ENCODE data around the gene UBE2B. TPM values are rescaled to one million over a fixed set of nuclear protein-coding genes. Genes with fewer than 3 reads are reported as not detected.
A peak's percentile ranks its signal among the peaks of the same experiment; 100 is the strongest.

UBE2B gene
- total RNA-seq, 4 donors from 2014 or later = 22.2 to 124 (median 70.3) TPM

- no peaks in the 10 kb centered on the region for H3K9me3 ChIP-seq
- ATAC-seq (no peak), DNase-seq (no peak)
- no peak overlapping the region for H3K4me3 ChIP-seq
- intact Hi-C loops (cut with DNase I; ENCODE audit: low total_unique reads) = no loop called here
- H3K27ac ChIP-seq = no peak overlapping the region
- H3K36me3 ChIP-seq = peaks cover 0 to 23% of the 10 kb centered on the region in 2 donors
- no peak for TF ChIP-seq POLR2A (IDR thresholded peaks at IDR 0.05)
- H3K27me3 ChIP-seq = no peaks in the 10 kb centered on the region
- H3K4me1 ChIP-seq = peaks cover 17 to 18% of the 10 kb centered on the region in 2 donors
- in situ Hi-C loops (cut with MboI; ENCODE audit: low sequenced_read_pairs in 4 of 4) = loop anchor here in 3 of 4 donors (25.0 kb wide), 1 partner anchor 106 kb away; no protein-coding TSS in a partner anchor
Measured at GRCh38 chr5:134406390-134406789, 35.0 kb downstream of the UBE2B start.

- ATAC-seq = no peak
- no peaks in the 10 kb centered on the region for H3K27me3 ChIP-seq
- intact Hi-C loops (cut with DNase I; ENCODE audit: low total_unique reads) = no loop called here
- H3K9me3 ChIP-seq = no peaks in the 10 kb centered on the region
- H3K27ac ChIP-seq = peak overlapping the region in 1 of 4 donors; percentile 4
- peaks cover 0 to 12% of the 10 kb centered on the region in 2 donors for H3K36me3 ChIP-seq
- in situ Hi-C loops (cut with MboI; ENCODE audit: low sequenced_read_pairs in 4 of 4) = loop anchor here in 3 of 4 donors (25.0 kb wide), 1 partner anchor 103 kb away; no protein-coding TSS in a partner anchor
- no peak overlapping the region for H3K4me3 ChIP-seq
- H3K4me1 ChIP-seq = peaks cover 25 to 32% of the 10 kb centered on the region in 2 donors
- TF ChIP-seq, protein P1, sequence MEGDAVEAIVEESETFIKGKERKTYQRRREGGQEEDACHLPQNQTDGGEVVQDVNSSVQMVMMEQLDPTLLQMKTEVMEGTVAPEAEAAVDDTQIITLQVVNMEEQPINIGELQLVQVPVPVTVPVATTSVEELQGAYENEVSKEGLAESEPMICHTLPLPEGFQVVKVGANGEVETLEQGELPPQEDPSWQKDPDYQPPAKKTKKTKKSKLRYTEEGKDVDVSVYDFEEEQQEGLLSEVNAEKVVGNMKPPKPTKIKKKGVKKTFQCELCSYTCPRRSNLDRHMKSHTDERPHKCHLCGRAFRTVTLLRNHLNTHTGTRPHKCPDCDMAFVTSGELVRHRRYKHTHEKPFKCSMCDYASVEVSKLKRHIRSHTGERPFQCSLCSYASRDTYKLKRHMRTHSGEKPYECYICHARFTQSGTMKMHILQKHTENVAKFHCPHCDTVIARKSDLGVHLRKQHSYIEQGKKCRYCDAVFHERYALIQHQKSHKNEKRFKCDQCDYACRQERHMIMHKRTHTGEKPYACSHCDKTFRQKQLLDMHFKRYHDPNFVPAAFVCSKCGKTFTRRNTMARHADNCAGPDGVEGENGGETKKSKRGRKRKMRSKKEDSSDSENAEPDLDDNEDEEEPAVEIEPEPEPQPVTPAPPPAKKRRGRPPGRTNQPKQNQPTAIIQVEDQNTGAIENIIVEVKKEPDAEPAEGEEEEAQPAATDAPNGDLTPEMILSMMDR (IDR thresholded peaks at IDR 0.05 in 4 of 5, conservative IDR thresholded peaks at IDR 0.05 in 1 of 5) = no peak
- no peak for DNase-seq
Measured at GRCh38 chr5:134409321-134409720, 38.0 kb downstream of the UBE2B start.

- DNase-seq = no peak
- peak overlapping the region in 2 of 4 donors; percentile 88 to 89 for H3K27ac ChIP-seq
- intact Hi-C loops (cut with DNase I; ENCODE audit: low total_unique reads) = loop anchor here (1.0 to 5.0 kb wide), 5 partner anchors 40 to 171 kb away; partner anchors contain the start of gene UBE2B
- no peak for TF ChIP-seq POLR2A (IDR thresholded peaks at IDR 0.05)
- TF ChIP-seq, protein P1 (IDR thresholded peaks at IDR 0.05 in 4 of 5, conservative IDR thresholded peaks at IDR 0.05 in 1 of 5) = no peak
- peak overlapping the region; percentile 72 to 90 (median 84) for H3K4me3 ChIP-seq
- in situ Hi-C loops (cut with MboI; ENCODE audit: low sequenced_read_pairs in 4 of 4) = loop anchor here in 3 of 4 donors (25.0 kb wide), 1 partner anchor 101 kb away; no protein-coding TSS in a partner anchor
- ATAC-seq = no peak
- peaks cover 0 to 11% of the 10 kb centered on the region in 2 donors for H3K36me3 ChIP-seq
- no peaks in the 10 kb centered on the region for H3K9me3 ChIP-seq
- peaks cover 25 to 32% of the 10 kb centered on the region in 2 donors for H3K4me1 ChIP-seq
- H3K27me3 ChIP-seq = no peaks in the 10 kb centered on the region
Measured at GRCh38 chr5:134410822-134411221, 39.5 kb downstream of the UBE2B start.

DNA sequence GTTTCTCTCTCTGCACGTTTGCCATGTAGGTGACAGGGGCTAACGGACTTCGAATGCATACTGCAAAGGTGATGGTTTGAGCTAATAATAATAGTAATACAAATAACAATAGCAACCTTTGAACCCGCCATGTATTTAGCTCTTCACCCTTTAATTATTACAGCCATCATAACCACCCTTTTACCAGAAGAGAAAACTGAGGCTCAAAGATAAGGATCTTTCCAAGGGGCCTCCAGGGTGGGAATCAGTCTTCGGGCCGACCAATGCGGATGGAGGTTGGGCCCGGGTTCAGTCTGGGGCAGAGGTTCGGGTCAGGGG is 39.8 kb downstream of the UBE2B start:
- H3K27me3 ChIP-seq = no peaks in the 10 kb centered on the region
- no peaks in the 10 kb centered on the region for H3K9me3 ChIP-seq
- peaks cover 0 to 7% of the 10 kb centered on the region in 2 donors for H3K36me3 ChIP-seq
- no peak for TF ChIP-seq POLR2A (IDR thresholded peaks at IDR 0.05)
- TF ChIP-seq, protein P1 (IDR thresholded peaks at IDR 0.05 in 4 of 5, conservative IDR thresholded peaks at IDR 0.05 in 1 of 5) = no peak
- no peak for DNase-seq
- ATAC-seq = no peak
- intact Hi-C loops (cut with DNase I; ENCODE audit: low total_unique reads) (loop anchor here (1.0 to 5.0 kb wide), 5 partner anchors 40 to 171 kb away; partner anchors contain the start of gene UBE2B), in situ Hi-C loops (cut with MboI; ENCODE audit: low sequenced_read_pairs in 4 of 4) (loop anchor here in 3 of 4 donors (25.0 kb wide), 1 partner anchor 101 kb away; no protein-coding TSS in a partner anchor)
- H3K27ac ChIP-seq = peak overlapping the region; percentile 83 to 94 (median 88)
- peaks cover 25 to 32% of the 10 kb centered on the region in 2 donors for H3K4me1 ChIP-seq
- peak overlapping the region; percentile 72 to 90 (median 84) for H3K4me3 ChIP-seq

DNA sequence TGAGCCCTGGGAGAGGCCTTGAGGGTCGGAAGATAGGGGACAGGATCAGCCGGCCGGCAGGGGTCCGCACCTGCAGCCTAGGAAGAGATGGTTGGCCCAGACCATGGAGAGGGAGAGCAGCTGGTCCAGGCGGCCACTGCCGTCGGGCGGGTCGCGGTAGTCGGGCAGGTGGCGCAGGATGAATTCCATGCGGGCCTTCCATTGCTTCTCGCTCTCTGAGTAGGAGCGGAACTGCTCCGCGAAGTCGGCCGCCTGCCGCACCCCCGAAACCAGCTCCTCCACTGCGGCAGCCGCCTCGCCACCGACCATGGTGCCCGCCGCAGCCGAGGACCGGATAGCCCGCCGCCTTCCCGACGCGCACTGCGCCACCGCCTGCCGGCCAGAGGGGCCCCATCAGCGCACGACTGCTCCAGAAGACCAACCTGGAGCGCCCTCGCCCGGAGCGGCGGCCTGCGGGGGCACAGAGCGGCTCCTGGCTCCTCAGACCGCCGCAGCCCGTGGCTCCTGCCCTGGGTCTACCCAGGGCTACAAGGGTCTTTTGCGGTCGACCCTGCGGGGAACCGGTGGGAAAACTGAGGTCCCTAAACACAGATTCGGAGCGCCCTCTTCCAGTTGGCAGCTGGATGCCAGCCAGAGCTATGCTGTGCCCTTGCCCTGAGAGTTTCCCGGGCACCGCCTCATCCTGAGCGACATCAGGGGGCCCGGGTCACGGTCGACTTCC is 40.3 kb downstream of the UBE2B start, which contains the start of gene CDKN2AIPNL:
Gene CDKN2AIPNL, minus strand, starts transcription at position 336 of the 721 bp plus-strand sequence. Its CDS starts 27 bp downstream, at position 309.
- ATAC-seq = peak; percentile 90 to 91
- intact Hi-C loops (cut with DNase I; ENCODE audit: low total_unique reads) = loop anchor here (1.0 to 5.0 kb wide), 7 partner anchors 25 to 171 kb away; partner anchors contain the start of gene UBE2B
- Histone ChIP-seq H3K27ac (peak within 1 kb of the TSS; percentile 83 to 94 (median 88)), H3K9me3 (no peaks in the 10 kb centered on the region), H3K4me3 (peak within 1 kb of the TSS; percentile 72 to 90 (median 84)), H3K4me1 (peaks cover 25 to 32% of the 10 kb centered on the region in 2 donors), H3K27me3 (no peaks in the 10 kb centered on the region), H3K36me3 (peaks cover 0 to 2% of the 10 kb centered on the region in 2 donors)
- TF ChIP-seq, protein P1 (IDR thresholded peaks at IDR 0.05 in 4 of 5, conservative IDR thresholded peaks at IDR 0.05 in 1 of 5) = peak; percentile 77 to 84 (median 80)
- TF ChIP-seq POLR2A (IDR thresholded peaks at IDR 0.05) = peak; percentile 31 to 51
- in situ Hi-C loops (cut with MboI; ENCODE audit: low sequenced_read_pairs in 4 of 4) = loop anchor here in 3 of 4 donors (25.0 kb wide), 1 partner anchor 101 kb away; no protein-coding TSS in a partner anchor
- DNase-seq = peak; percentile 84 to 87

Measured in gastrocnemius medialis (tissue), 4 donors.